Ectodermal cell (in vitro differentiated cells): Measurements from ENCODE around the gene RAB11A.
A peak's percentile ranks its signal among the peaks of the same experiment; 100 is the strongest.

Experiments used
- H3K27ac ChIP-seq: 2 replicates; pipeline ENCODE4 v1.7.0; 2013; ENCODE audit warnings: mild to moderate bottlenecking, low read depth, low read length; ENCODE audit not compliant: insufficient read depth, poor library complexity, severe bottlenecking
- H3K27me3 ChIP-seq: 2 replicates; pipeline ENCODE4 v1.7.0; 2013; ENCODE audit warnings: mild to moderate bottlenecking, low read length; ENCODE audit not compliant: insufficient read depth, control insufficient read depth, poor library complexity, severe bottlenecking
- H3K36me3 ChIP-seq: one replicate; pipeline ENCODE4 v1.7.0; 2013; ENCODE audit warnings: low read length; ENCODE audit not compliant: control insufficient read depth, insufficient read depth
- H3K4me1 ChIP-seq: one replicate; pipeline ENCODE4 v1.7.0; 2013; ENCODE audit warnings: low read length; ENCODE audit not compliant: control insufficient read depth, insufficient read depth
- H3K4me3 ChIP-seq: 2 replicates; pipeline ENCODE4 v1.7.0; 2013; ENCODE audit warnings: low read depth, low read length, control low read depth; ENCODE audit not compliant: insufficient read depth
- H3K9me3 ChIP-seq: 2 replicates; pipeline ENCODE4 v1.7.0; 2013; ENCODE audit warnings: mild to moderate bottlenecking, low read length, moderate library complexity; ENCODE audit not compliant: control insufficient read depth
- WGBS, 2 experiments: methylation state at CpG; one replicate each; pipeline ENCODE4 v1.1.7; 2013; ENCODE audit warnings: missing lambda C conversion rate in 2 of 2; 5-methylcytosine and 5-hydroxymethylcytosine counted together

RAB11A gene

GRCh38 chr15:65916041-65916663, 46.9 kb downstream of the RAB11A start:
- no peaks in the 10 kb centered on the region for H3K9me3 ChIP-seq
- WGBS, 2 experiments = 93 to 94% methylated on average over 7 of the region's 7 CpGs
- H3K27me3 ChIP-seq = no peaks in the 10 kb centered on the region
- no peaks in the 10 kb centered on the region for H3K36me3 ChIP-seq
- H3K4me3 ChIP-seq = no peak overlapping the region
- peak overlapping the region; percentile 33 for H3K27ac ChIP-seq
- peaks cover 9% of the 10 kb centered on the region for H3K4me1 ChIP-seq

GRCh38 chr15:65916664-65917406, 47.5 kb downstream of the RAB11A start:
- no peak overlapping the region for H3K27ac ChIP-seq
- H3K27me3 ChIP-seq = no peaks in the 10 kb centered on the region
- WGBS, 2 experiments = 57 to 61% methylated on average over 16 of the region's 16 CpGs
- peaks cover 9% of the 10 kb centered on the region for H3K4me1 ChIP-seq
- H3K9me3 ChIP-seq = no peaks in the 10 kb centered on the region
- no peak overlapping the region for H3K4me3 ChIP-seq
- no peaks in the 10 kb centered on the region for H3K36me3 ChIP-seq

GRCh38 chr15:65917407-65917756, 48.1 kb downstream of the RAB11A start:
- H3K4me3 ChIP-seq = no peak overlapping the region
- no peaks in the 10 kb centered on the region for H3K9me3 ChIP-seq
- no peaks in the 10 kb centered on the region for H3K36me3 ChIP-seq
- H3K27ac ChIP-seq = no peak overlapping the region
- no peaks in the 10 kb centered on the region for H3K27me3 ChIP-seq
- WGBS, 2 experiments = 89 to 93% methylated on average over 3 of the region's 3 CpGs
- H3K4me1 ChIP-seq = peaks cover 15% of the 10 kb centered on the region

DNA sequence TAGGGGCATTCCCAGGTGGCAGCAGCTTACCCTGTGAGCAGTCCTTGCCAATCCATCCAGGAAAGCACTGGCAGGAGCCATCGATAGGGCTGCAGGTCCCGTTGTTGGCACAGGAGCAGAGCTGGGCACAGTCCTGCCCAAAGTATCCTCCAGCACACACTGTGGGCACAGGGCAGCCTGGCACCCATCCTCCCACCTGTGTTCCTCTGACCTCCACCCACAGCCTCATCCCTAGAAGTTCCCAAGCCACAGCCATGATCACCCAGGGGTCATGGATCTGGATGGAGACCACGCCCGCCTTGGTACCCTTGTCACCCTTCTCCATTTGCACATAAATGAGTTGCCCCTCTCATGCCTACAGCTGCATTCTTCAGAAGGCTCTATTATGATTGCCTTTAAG, 48.6 kb downstream of the RAB11A start:
- Histone ChIP-seq H3K27me3 (no peaks in the 10 kb centered on the region), H3K9me3 (no peaks in the 10 kb centered on the region), H3K4me3 (no peak overlapping the region), H3K4me1 (peaks cover 15% of the 10 kb centered on the region), H3K36me3 (no peaks in the 10 kb centered on the region), H3K27ac (no peak overlapping the region)
- 91 to 92% methylated on average over 4 of the region's 4 CpGs for whole genome bisulfite sequencing, 2 experiments

DNA sequence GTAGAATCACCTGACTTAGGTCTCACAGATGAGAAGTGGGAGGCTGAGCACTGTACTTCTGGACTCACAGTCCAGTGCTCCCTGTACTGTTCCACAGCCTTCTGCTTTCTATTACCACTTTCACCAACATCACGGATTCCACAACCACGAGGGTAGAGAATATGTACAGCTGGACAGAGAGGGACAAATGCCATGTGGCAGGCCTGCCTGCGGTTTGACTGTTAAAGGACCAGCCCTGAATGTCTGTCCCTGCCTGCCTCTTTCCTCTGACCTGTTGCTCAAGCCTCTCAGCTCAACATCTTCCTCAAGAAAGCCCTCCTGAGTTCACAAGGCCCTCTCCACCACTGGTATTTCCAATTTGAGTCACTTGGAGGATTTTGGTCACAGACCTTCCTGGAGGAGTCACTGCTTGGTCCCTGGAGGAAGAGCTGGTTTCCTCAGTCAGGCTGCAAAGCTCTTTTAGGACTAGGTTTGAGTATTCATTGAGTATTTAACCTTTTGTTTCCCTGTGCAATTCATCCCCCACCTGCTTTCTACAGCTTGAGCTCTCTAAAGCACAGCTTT, 49.1 kb downstream of the RAB11A start:
- 91 to 100% methylated on average over 3 of the region's 3 CpGs for WGBS, 2 experiments

GRCh38 chr15:65918945-65919344, 49.7 kb downstream of the RAB11A start:
- WGBS, 2 experiments = 96 to 100% methylated on average over 5 of the region's 5 CpGs
- no peaks in the 10 kb centered on the region for H3K36me3 ChIP-seq
- H3K4me1 ChIP-seq = peaks cover 15% of the 10 kb centered on the region
- H3K27me3 ChIP-seq = no peaks in the 10 kb centered on the region
- H3K9me3 ChIP-seq = no peaks in the 10 kb centered on the region
- H3K4me3 ChIP-seq = no peak overlapping the region
- no peak overlapping the region for H3K27ac ChIP-seq

More for the DNA sequence above, 49.1 kb downstream of the RAB11A start:
- H3K27me3 ChIP-seq = no peaks in the 10 kb centered on the region
- H3K36me3 ChIP-seq = no peaks in the 10 kb centered on the region
- H3K9me3 ChIP-seq = no peaks in the 10 kb centered on the region
- no peak overlapping the region for H3K27ac ChIP-seq
- H3K4me1 ChIP-seq = peaks cover 15% of the 10 kb centered on the region
- no peak overlapping the region for H3K4me3 ChIP-seq

- no peaks in the 10 kb centered on the region for H3K9me3 ChIP-seq
- H3K27me3 ChIP-seq = no peaks in the 10 kb centered on the region
- no peaks in the 10 kb centered on the region for H3K36me3 ChIP-seq
- WGBS, 2 experiments = 94% methylated on average over 9 of the region's 9 CpGs
- H3K4me1 ChIP-seq = peaks cover 15% of the 10 kb centered on the region
- H3K4me3 ChIP-seq = no peak overlapping the region
- H3K27ac ChIP-seq = no peak overlapping the region
These were observed 50.1 kb downstream of the RAB11A start for GRCh38 chr15:65919353-65919752.

- 79 to 94% methylated on average over 1 of the region's 1 CpG for WGBS, 2 experiments
- Histone ChIP-seq H3K4me1 (peaks cover 15% of the 10 kb centered on the region), H3K9me3 (no peaks in the 10 kb centered on the region), H3K36me3 (no peaks in the 10 kb centered on the region), H3K4me3 (no peak overlapping the region), H3K27me3 (no peaks in the 10 kb centered on the region), H3K27ac (no peak overlapping the region)
These were observed 50.8 kb downstream of the RAB11A start for GRCh38 chr15:65920121-65920520.

- Histone ChIP-seq H3K4me3 (no peak overlapping the region), H3K36me3 (no peaks in the 10 kb centered on the region), H3K27me3 (no peaks in the 10 kb centered on the region), H3K9me3 (no peaks in the 10 kb centered on the region), H3K4me1 (peaks cover 15% of the 10 kb centered on the region), H3K27ac (no peak overlapping the region)
- 95 to 96% methylated on average over 4 of the region's 4 CpGs for WGBS, 2 experiments
These were observed 51.6 kb downstream of the RAB11A start for GRCh38 chr15:65920825-65921309.

DNA sequence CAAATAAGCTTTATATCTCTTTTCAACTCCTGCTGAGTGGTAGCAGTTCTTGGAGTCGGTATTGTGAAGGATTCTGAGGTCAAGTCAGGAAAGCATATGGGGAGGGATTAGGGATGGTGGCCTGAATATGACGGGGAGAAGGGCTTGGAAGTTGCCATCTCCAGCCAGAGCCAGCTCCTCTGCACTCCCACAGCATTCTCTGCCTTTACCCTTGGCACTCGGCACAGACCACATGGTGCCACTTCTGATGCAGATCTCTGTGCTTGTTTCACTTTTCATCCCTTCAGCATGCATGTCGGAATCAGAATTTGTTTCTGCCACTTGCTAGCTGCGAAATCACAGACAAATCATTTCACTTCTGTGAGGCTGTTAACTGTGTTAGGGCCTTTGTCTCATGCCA, 52.5 kb downstream of the RAB11A start:
- peaks cover 8% of the 10 kb centered on the region for H3K4me1 ChIP-seq
- H3K9me3 ChIP-seq = no peaks in the 10 kb centered on the region
- H3K4me3 ChIP-seq = no peak overlapping the region
- no peak overlapping the region for H3K27ac ChIP-seq
- no peaks in the 10 kb centered on the region for H3K27me3 ChIP-seq
- H3K36me3 ChIP-seq = no peaks in the 10 kb centered on the region
- WGBS, 2 experiments = 70 to 72% methylated on average over 5 of the region's 5 CpGs
